GM12878 (cell line): ENCODE results near the gene DLEC1. TPM values are rescaled to one million over a fixed set of nuclear protein-coding genes. Genes with fewer than 3 reads are reported as not detected.

ENCODE experiments used
- ATAC-seq: fragments of 200-7000 bp; cut with Tn5 transposase; 3 replicates; pipeline ENCODE4 v1.9.1; 2020; ENCODE audit warnings: mild to moderate bottlenecking, moderate library complexity
- BruUV-seq: library from RNA; stranded (reverse); fragments of 400-500 nt; replicated peaks from 2 replicates; lab custom pipeline; 2021; lab: Mats Ljungman, UMichigan
- CTCF ChIA-PET: fragments of 300-600 bp; sonication (Branson Sonifier 250); formaldehyde crosslinking; extraction: SDS; loops from one replicate; lab custom pipeline; 2021; ENCODE audit warnings: inconsistent platforms; lab: Yijun Ruan, JAX
- POLR2A ChIA-PET: fragments of 350-600 bp; formaldehyde crosslinking; extraction: SDS; loops from one replicate; lab custom pipeline; 2021; ENCODE audit warnings: inconsistent platforms; lab: Charles Lee
- RAD21 ChIA-PET: fragments of 300-600 bp; sonication (Branson Sonifier 250); formaldehyde crosslinking; loops from one replicate; lab custom pipeline; 2023; ENCODE audit warnings: antibody characterized with exemption; ENCODE audit not compliant: unreplicated experiment; lab: Charles Lee
- SMC1A ChIA-PET: fragments of 300-600 bp; sonication (Branson Sonifier 250); formaldehyde crosslinking; loops from one replicate; lab custom pipeline; 2023; ENCODE audit not compliant: unreplicated experiment, uncharacterized antibody; lab: Charles Lee
- DNase-seq: peaks from one replicate; pipeline ENCODE4 v3.0.0-alpha.2; 2011; ENCODE audit warnings: low read depth, low spot score
- FAIRE-seq: peaks from 3 replicates; lab custom pipeline; 2011; peaks lifted over from hg19 to GRCh38; lab: Jason Lieb, UNC
- H2AFZ ChIP-seq: 2 replicates; pipeline ENCODE4 v1.6.0; 2011; ENCODE audit warnings: low read depth, low read length, control low read depth; ENCODE audit not compliant: control insufficient read depth
- H3K27ac ChIP-seq: 2 replicates; pipeline ENCODE4 v1.5.1; 2011; ENCODE audit warnings: control low read depth; ENCODE audit not compliant: control insufficient read depth, insufficient read depth
- H3K27me3 ChIP-seq, 2 experiments: replicated peaks in 1 of 2; 2 replicates each; pipeline versions ENCODE4 v1.6.0 to v1.6.1; 2011; ENCODE audit warnings: low read length in 1 of 2; ENCODE audit not compliant: control insufficient read depth in 2 of 2, insufficient read depth in 2 of 2
- H3K36me3 ChIP-seq, 2 experiments: 2 replicates each; pipeline ENCODE4 v1.5.1; 2011; ENCODE audit warnings: low read length in 1 of 2; ENCODE audit not compliant: control insufficient read depth in 2 of 2, insufficient read depth in 2 of 2
- H3K4me1 ChIP-seq: 2 replicates; pipeline ENCODE4 v1.6.1; 2011; ENCODE audit warnings: mild to moderate bottlenecking, low read length, moderate library complexity, mixed read lengths; ENCODE audit not compliant: control insufficient read depth, insufficient read depth
- H3K4me2 ChIP-seq: 2 replicates; pipeline ENCODE4 v1.6.0; 2011; ENCODE audit warnings: control low read depth; ENCODE audit not compliant: control insufficient read depth, insufficient read depth
- H3K4me3 ChIP-seq: fragments of 200-600 bp; sonication (generic); 2 replicates; pipeline ENCODE4 v1.5.1; 2016
- H3K79me2 ChIP-seq: 2 replicates; pipeline ENCODE4 v1.6.0; 2011; ENCODE audit warnings: low read length; ENCODE audit not compliant: control insufficient read depth, insufficient read depth
- H3K9ac ChIP-seq: 2 replicates; pipeline ENCODE4 v1.8.0; 2011; ENCODE audit warnings: low read length, control low read depth, mixed read lengths; ENCODE audit not compliant: control insufficient read depth, insufficient read depth
- H3K9me3 ChIP-seq: replicated peaks from 3 replicates; pipeline ENCODE4 v1.5.1; 2011; ENCODE audit warnings: mild to moderate bottlenecking, low read length; ENCODE audit not compliant: control insufficient read depth, insufficient read depth
- H4K20me1 ChIP-seq: 2 replicates; pipeline ENCODE4 v1.6.0; 2011; ENCODE audit not compliant: control insufficient read depth, insufficient read depth
- BACH1 ChIP-seq: fragments of 450-650 bp; IDR thresholded peaks from 2 replicates; pipeline ENCODE4 v1.6.1; 2017; ENCODE audit warnings: mild to moderate bottlenecking, borderline replicate concordance
- HDAC6 ChIP-seq: fragments of 200-600 bp; sonication (generic); IDR thresholded peaks from one replicate; pipeline ENCODE4 v1.8.0; 2017; ENCODE audit warnings: antibody characterized with exemption; ENCODE audit not compliant: unreplicated experiment
- IRF5 ChIP-seq: fragments of 450-650 bp; IDR thresholded peaks from 2 replicates; pipeline ENCODE4 v1.6.1; 2017; ENCODE audit warnings: borderline replicate concordance
- MTA2 ChIP-seq: fragments of 450-650 bp; IDR thresholded peaks from 2 replicates; pipeline ENCODE4 v1.6.1; 2016; ENCODE audit warnings: low read depth, mild to moderate bottlenecking, moderate library complexity
- NR2C1 ChIP-seq: fragments of 450-650 bp; IDR thresholded peaks from 2 replicates; pipeline ENCODE4 v1.6.1; 2017; ENCODE audit warnings: antibody characterized with exemption, mild to moderate bottlenecking, moderate library complexity
- POLR2AphosphoS5 ChIP-seq: IDR thresholded peaks from 2 replicates; pipeline ENCODE4 v1.6.1; 2011; ENCODE audit warnings: mild to moderate bottlenecking, low read length, inconsistent platforms
- SMARCA5 ChIP-seq: fragments of 450-650 bp; IDR thresholded peaks from 2 replicates; pipeline ENCODE4 v1.6.1; 2017; ENCODE audit warnings: mild to moderate bottlenecking
- WGBS: methylation state at CpG from one replicate; pipeline ENCODE4 v1.1.6; 2016; ENCODE audit warnings: low lambda C conversion rate; ENCODE audit not compliant: insufficient replicate concordance, insufficient coverage; ENCODE audit errors: missing lambda C conversion rate; 5-methylcytosine and 5-hydroxymethylcytosine counted together
- in situ Hi-C: fragments of 300-500 bp; cut with MboI; formaldehyde crosslinking; loops from 9 replicates; pipeline ENCODE4 v1.14.3; 2018; ENCODE audit warnings: mixed read lengths
- intact Hi-C: fragments of 100-400 bp; cut with micrococcal nuclease; formaldehyde crosslinking; loops from one replicate; pipeline ENCODE4 v1.14.2; 2022; ENCODE audit not compliant: unreplicated experiment
- polyA plus RNA-seq, 11 experiments: library from polyadenylated mRNA; depleted of rRNA in 4 of 11; unstranded in 6 of 11; stranded (reverse) in 5 of 11; fragments of >200 nt; fragmentation: Nextera tagmentation in 4 of 11; fragmentation: Illumina TruSeq in 1 of 11; extraction: Ambion mirVana in 4 of 11; extraction: Trizol in 1 of 11; gene quantifications; 1 replicate in 1 of 11; 2 replicates in 10 of 11; pipeline versions ENCODE4 v1.2.1 to v1.2.3, GENCODE V29; 2011 to 2016; ENCODE audit warnings: inconsistent platforms in 2 of 11, missing spikeins in 2 of 11, low read depth in 1 of 11
- total RNA-seq, 4 experiments: library from RNA; depleted of rRNA in 3 of 4; stranded (reverse); fragments of >200 nt in 3 of 4; fragmentation: Illumina TruSeq in 1 of 4; extraction: Trizol in 1 of 4; gene quantifications; 2 replicates each; pipeline versions ENCODE4 v1.2.1 to v1.2.3, GENCODE V29; 2013 to 2021

DLEC1 gene
- total and polyA plus RNA-seq, 10 of the 15 experiments (the other 5 are each of a cell fraction or from before 2014, with no cell fraction given): 0.03 to 0.29 (median 0.07) TPM; not detected in 3

DNA sequence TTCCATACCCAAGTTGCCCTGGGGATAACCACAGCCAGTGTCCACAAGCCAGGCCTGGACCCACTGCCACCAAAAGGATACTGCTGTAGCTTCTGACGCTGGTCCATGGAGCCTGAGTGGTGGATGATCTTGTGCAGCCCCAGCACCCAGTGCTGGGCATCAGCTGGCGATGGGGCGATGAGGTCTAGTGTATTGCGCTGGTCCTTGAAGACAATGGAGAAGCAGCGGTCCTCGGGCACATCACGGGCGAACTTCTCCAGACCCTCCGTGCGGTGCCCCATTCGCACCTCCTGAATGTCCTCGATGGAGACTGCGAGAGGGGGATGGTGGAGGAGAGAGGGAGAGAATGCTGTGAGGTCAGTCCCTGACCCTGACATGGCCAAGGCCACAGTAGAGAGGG lies 22.6 kb upstream of the DLEC1 start:
- ATAC-seq (no peak), DNase-seq (no peak), FAIRE-seq (no peak)
- Histone ChIP-seq H3K27me3 (no peaks in the 10 kb centered on the region), H3K9me3 (no peaks in the 10 kb centered on the region; the same call in 2 of the 3 replicates), H3K9ac (no peak overlapping the region), H3K4me3 (no peak overlapping the region), H2AFZ (no peak overlapping the region), H3K4me2 (no peak overlapping the region), H3K79me2 (no peaks in the 10 kb centered on the region), H4K20me1 (no peaks in the 10 kb centered on the region), H3K4me1 (no peaks in the 10 kb centered on the region), H3K27ac (no peak overlapping the region), H3K36me3 (no peaks in the 10 kb centered on the region)
- ChIA-PET CTCF (interaction anchor here (0.7 kb wide), 1 partner anchor 19 kb away, joined by 3 read pairs; no protein-coding TSS in a partner anchor), POLR2A (no interaction called here), RAD21 (no interaction called here), SMC1A (no interaction called here)
- no peak for TF ChIP-seq IRF5
- TF ChIP-seq SMARCA5: no peak
- TF ChIP-seq POLR2AphosphoS5: no peak
- no peak for TF ChIP-seq BACH1
- TF ChIP-seq NR2C1: no peak
- TF ChIP-seq HDAC6: no peak
- no peak for TF ChIP-seq MTA2
- 94% methylated on average over 13 of the region's 13 CpGs for WGBS
- intact Hi-C loops: no loop called here
- BruUV-seq: no TSS peak
- in situ Hi-C loops: no loop called here
